Pancreas (tissue), 10 donors: Measurements from ENCODE around the gene MS4A6A. TPM values are rescaled to one million over a fixed set of nuclear protein-coding genes. Genes with fewer than 3 reads are reported as not detected.

ENCODE experiments used
- ATAC-seq, 4 donors: fragments of 200-7000 bp; cut with Tn5 transposase; one replicate each; pipeline versions ENCODE4 v1.8.0 to v1.9.1; 2020; ENCODE audit warnings: mild to moderate bottlenecking in 4 of 4, moderate library complexity in 4 of 4
- DNase-seq, 6 donors: peaks; one replicate each; pipeline ENCODE4 v3.0.0-alpha.2; 2020
- FAIRE-seq: peaks from 2 replicates; lab custom pipeline; 2012; peaks lifted over from hg19 to GRCh38; lab: Jason Lieb, UNC
- H3K27ac ChIP-seq, 4 donors: fragments of 200-600 bp; sonication (generic); 1 replicate in 3 of 4; 2 replicates in 1 of 4; pipeline versions ENCODE4 v1.5.0 to v1.8.0; 2020
- H3K27me3 ChIP-seq, 4 donors: fragments of 200-600 bp; one replicate each; pipeline ENCODE4 v1.8.0; 2021
- H3K36me3 ChIP-seq, 3 donors: fragments of 200-600 bp; sonication (generic) in 1 of 3; one replicate each; pipeline versions ENCODE4 v1.5.0 to v1.8.0; 2020 to 2021
- H3K4me1 ChIP-seq, 3 donors: fragments of 200-600 bp; one replicate each; pipeline ENCODE4 v1.8.0; 2021
- H3K4me3 ChIP-seq, 4 donors: fragments of 200-600 bp; sonication (generic) in 2 of 4; one replicate each; pipeline versions ENCODE4 v1.5.0 to v1.8.0; 2020 to 2021
- H3K9me3 ChIP-seq, 4 donors: fragments of 200-600 bp; one replicate each; pipeline ENCODE4 v1.8.0; 2021
- CTCF ChIP-seq, 4 donors: fragments of 200-600 bp; sonication (generic) in 3 of 4; IDR thresholded peaks; one replicate each; pipeline versions ENCODE4 v1.5.0 to v1.8.0; 2021; ENCODE audit warnings: antibody characterized with exemption in 4 of 4
- WGBS, 2 donors: extraction: QIAGEN DNeasy Blood & Tissue Kit; methylation state at CpG; one replicate each; pipeline ENCODE4 v1.1.7; 2013; 5-methylcytosine and 5-hydroxymethylcytosine counted together
- intact Hi-C, 3 donors: fragments of 100-400 bp; cut with DNase I; formaldehyde crosslinking; loops; one replicate each; pipeline versions ENCODE4 v1.11.1 to v1.14.2; 2022
- microRNA-seq, 2 donors: library from miRNA; unstranded; fragments of <30 nt; microRNA quantifications; one replicate each; pipeline versions ENCODE4 to v1.1.0, GENCODE V29; 2019 to 2020
- polyA plus RNA-seq, 2 donors: library from polyadenylated mRNA; stranded (reverse); fragments of 200-250 nt; gene quantifications; one replicate each; pipeline ENCODE4 v1.2.3, GENCODE V29; 2013
- total RNA-seq, 6 donors: library from RNA; stranded (reverse); fragmentation: NEBNext Ultra II Directional in 4 of 6; extraction: Animal tissue kit (Norgen Biotek cat#: 25700) in 4 of 6; gene quantifications; one replicate each; pipeline versions ENCODE4 v1.2.1 to v1.2.4, GENCODE V29; 2021 to 2023
- donor health status: healthy with polysubstance abuse.
- donor health status: DM: no; HTN: no; CAD: no; lungs with moderate emphysema.
- donor health status: DM: no; HTN: no; CAD: no.
- donor health status: control.
- donor health status: control.
- donor health status: Bipolar disorder and iron deficiency.
- donor health status: DM: yes; HTN: yes; CAD: no.
- donor health status: DM: no; HTN: no; CAD: no.
- donor health status: DM: no; HTN: no; CAD: no.
- donor health status: DM: yes; HTN: yes; CAD: no.

The MS4A6A gene
- total and polyA plus RNA-seq, 8 donors = 3.1 to 69.3 (median 7.0) TPM

GRCh38 chr11:60128376-60128775, 54.5 kb downstream of the MS4A6A start:
- FAIRE-seq (no peak), ATAC-seq (no peak), DNase-seq (no peak)
- 82 to 86% methylated on average over 2 of the region's 2 CpGs for WGBS, 2 donors
- intact Hi-C loops = no loop called here
- Histone ChIP-seq H3K27me3 (no peaks in the 10 kb centered on the region), H3K4me3 (no peak overlapping the region), H3K36me3 (no peaks in the 10 kb centered on the region), H3K9me3 (no peaks in the 10 kb centered on the region), H3K4me1 (no peaks in the 10 kb centered on the region), H3K27ac (no peak overlapping the region)
- no peak for TF ChIP-seq CTCF (IDR thresholded peaks at IDR 0.05)

GRCh38 chr11:60127311-60127811, 55.5 kb downstream of the MS4A6A start:
- H3K27ac ChIP-seq = no peak overlapping the region
- DNase-seq (no peak), ATAC-seq (peak in 2 of 4 donors; percentile 38 to 52), FAIRE-seq (no peak)
- no peaks in the 10 kb centered on the region for H3K4me1 ChIP-seq
- no peaks in the 10 kb centered on the region for H3K9me3 ChIP-seq
- no peak overlapping the region for H3K4me3 ChIP-seq
- intact Hi-C loops = no loop called here
- TF ChIP-seq CTCF (IDR thresholded peaks at IDR 0.05) = no peak
- 34 to 35% methylated on average over 3 of the region's 3 CpGs for WGBS, 2 donors
- no peaks in the 10 kb centered on the region for H3K27me3 ChIP-seq
- no peaks in the 10 kb centered on the region for H3K36me3 ChIP-seq

GRCh38 chr11:60125956-60126585, 56.8 kb downstream of the MS4A6A start:
- H3K9me3 ChIP-seq = no peaks in the 10 kb centered on the region
- no peaks in the 10 kb centered on the region for H3K27me3 ChIP-seq
- no peaks in the 10 kb centered on the region for H3K4me1 ChIP-seq
- no peak for ATAC-seq
- intact Hi-C loops = no loop called here
- no peak overlapping the region for H3K27ac ChIP-seq
- H3K4me3 ChIP-seq = no peak overlapping the region
- no peak for DNase-seq
- TF ChIP-seq CTCF (IDR thresholded peaks at IDR 0.05) = no peak
- no peaks in the 10 kb centered on the region for H3K36me3 ChIP-seq
- FAIRE-seq = no peak

GRCh38 chr11:60124802-60125432, 58.0 kb downstream of the MS4A6A start:
- Histone ChIP-seq H3K36me3 (no peaks in the 10 kb centered on the region), H3K27ac (no peak overlapping the region), H3K27me3 (no peaks in the 10 kb centered on the region), H3K9me3 (no peaks in the 10 kb centered on the region), H3K4me1 (no peaks in the 10 kb centered on the region), H3K4me3 (no peak overlapping the region)
- no peak for DNase-seq
- TF ChIP-seq CTCF (IDR thresholded peaks at IDR 0.05) = no peak
- intact Hi-C loops = no loop called here
- FAIRE-seq = no peak
- 61 to 64% methylated on average over 11 of the region's 11 CpGs for WGBS, 2 donors
- ATAC-seq = no peak

Small RNAs within 50 kb of the gene (microRNA-seq; reads per million reads assigned to microRNA genes)
- 1.2 to 2.3 reads per million in 2 donors for gene MIR6503

Other genes with a start within 250 kb of the MS4A6A start
- gene OOSP1, start 244.7 kb downstream of the MS4A6A start, total RNA-seq = not detected
- gene OOSP1, start 244.7 kb downstream of the MS4A6A start, polyA plus RNA-seq = not detected
- gene OOSP4A, start 219.1 kb downstream of the MS4A6A start, total RNA-seq = not detected
- gene OOSP4A, start 219.1 kb downstream of the MS4A6A start, polyA plus RNA-seq = not detected
- gene OOSP4B, start 165.9 kb downstream of the MS4A6A start, total RNA-seq = not detected
- gene OOSP4B, start 165.9 kb downstream of the MS4A6A start, polyA plus RNA-seq = not detected
- gene OOSP2, start 142.7 kb downstream of the MS4A6A start, total RNA-seq = not detected
- gene OOSP2, start 142.7 kb downstream of the MS4A6A start, polyA plus RNA-seq = not detected
- gene MS4A3, start 126.4 kb downstream of the MS4A6A start, total RNA-seq = not detected
- not detected for gene MS4A3, start 126.4 kb downstream of the MS4A6A start, polyA plus RNA-seq
- gene MS4A2, start 94.4 kb downstream of the MS4A6A start, total RNA-seq = under 1 TPM in 5 of 6 donors, not detected in 1; 0.09 to 0.93 (median 0.52) TPM
- gene MS4A2, start 94.4 kb downstream of the MS4A6A start, polyA plus RNA-seq = under 1 TPM; 0.04 to 0.35 TPM
- 1 to 10 TPM in 1 of 6 donors, under 1 TPM in 4, not detected in 1; 0.24 to 3.3 (median 0.52) TPM for gene MS4A4E, start 60.1 kb upstream of the MS4A6A start, total RNA-seq
- gene MS4A4E, start 60.1 kb upstream of the MS4A6A start, polyA plus RNA-seq = under 1 TPM; 0.14 to 0.34 TPM
- gene MS4A4A, start 97.6 kb upstream of the MS4A6A start, total RNA-seq = 10 to 100 TPM in 1 of 6 donors, 1 to 10 TPM in 3, under 1 TPM in 2; 0.43 to 18.9 (median 4.8) TPM
- 1 to 10 TPM in 1 of 2 donors, under 1 TPM in 1; 0.89 to 2.2 TPM for gene MS4A4A, start 97.6 kb upstream of the MS4A6A start, polyA plus RNA-seq
- not detected for gene MS4A6E, start 144.2 kb upstream of the MS4A6A start, total RNA-seq
- gene MS4A6E, start 144.2 kb upstream of the MS4A6A start, polyA plus RNA-seq = not detected
- gene MS4A7, start 195.4 kb upstream of the MS4A6A start, total RNA-seq = 10 to 100 TPM in 3 of 6 donors, 1 to 10 TPM in 3; 1.4 to 26.2 (median 7.3) TPM
- gene MS4A7, start 195.4 kb upstream of the MS4A6A start, polyA plus RNA-seq = 1 to 10 TPM; 1.9 to 2.2 TPM
- 1 to 10 TPM in 1 of 6 donors, under 1 TPM in 5; 0.04 to 1.8 (median 0.31) TPM for gene MS4A14, start 213.4 kb upstream of the MS4A6A start, total RNA-seq
- under 1 TPM; 0.19 to 0.30 TPM for gene MS4A14, start 213.4 kb upstream of the MS4A6A start, polyA plus RNA-seq
- not detected for gene MS4A5, start 246.5 kb upstream of the MS4A6A start, total RNA-seq
- gene MS4A5, start 246.5 kb upstream of the MS4A6A start, polyA plus RNA-seq = not detected